Measurements from ENCODE around the gene WDR91.
"Not testable (repeated sequence)": the region's sequence is repeated elsewhere in the genome, so short reads cannot be mapped to it uniquely, and the experiment has no call there.

Gene WDR91

DNA sequence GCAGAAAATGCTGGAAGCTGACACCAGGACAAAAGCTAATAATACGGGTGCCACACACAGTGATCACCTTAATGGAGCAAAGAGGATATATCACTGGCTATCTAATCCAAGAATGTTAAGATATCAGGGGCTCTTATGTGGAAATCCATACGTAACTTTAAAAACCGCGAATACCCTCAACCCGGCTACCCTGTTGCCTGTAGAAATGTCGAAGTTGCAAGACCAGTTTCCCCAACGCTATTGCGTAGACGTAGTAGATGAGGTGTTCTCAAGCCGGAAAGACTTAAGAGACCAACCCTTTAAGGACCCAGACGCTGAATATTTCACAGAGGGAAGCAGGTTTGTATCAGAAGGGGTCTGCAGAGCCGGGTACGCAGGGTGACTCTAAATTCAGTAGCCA lies 33.0 kb downstream of the WDR91 start:
- DNase-seq = no peak

- DNase-seq = peak in 1 of 2 experiments; percentile 5
Observed at GRCh38 chr7:135177028-135177696, 34.2 kb downstream of the WDR91 start.

- DNase-seq = peak in 1 of 2 experiments; percentile 6
Observed at GRCh38 chr7:135175931-135176330, 35.4 kb downstream of the WDR91 start.

GRCh38 chr7:135174941-135175340 lies 36.4 kb downstream of the WDR91 start:
- DNase-seq = peak; percentile 7 to 15

- DNase-seq = peak in 1 of 2 experiments; percentile 9
Observed at GRCh38 chr7:135173916-135174315, 37.4 kb downstream of the WDR91 start.

DNA sequence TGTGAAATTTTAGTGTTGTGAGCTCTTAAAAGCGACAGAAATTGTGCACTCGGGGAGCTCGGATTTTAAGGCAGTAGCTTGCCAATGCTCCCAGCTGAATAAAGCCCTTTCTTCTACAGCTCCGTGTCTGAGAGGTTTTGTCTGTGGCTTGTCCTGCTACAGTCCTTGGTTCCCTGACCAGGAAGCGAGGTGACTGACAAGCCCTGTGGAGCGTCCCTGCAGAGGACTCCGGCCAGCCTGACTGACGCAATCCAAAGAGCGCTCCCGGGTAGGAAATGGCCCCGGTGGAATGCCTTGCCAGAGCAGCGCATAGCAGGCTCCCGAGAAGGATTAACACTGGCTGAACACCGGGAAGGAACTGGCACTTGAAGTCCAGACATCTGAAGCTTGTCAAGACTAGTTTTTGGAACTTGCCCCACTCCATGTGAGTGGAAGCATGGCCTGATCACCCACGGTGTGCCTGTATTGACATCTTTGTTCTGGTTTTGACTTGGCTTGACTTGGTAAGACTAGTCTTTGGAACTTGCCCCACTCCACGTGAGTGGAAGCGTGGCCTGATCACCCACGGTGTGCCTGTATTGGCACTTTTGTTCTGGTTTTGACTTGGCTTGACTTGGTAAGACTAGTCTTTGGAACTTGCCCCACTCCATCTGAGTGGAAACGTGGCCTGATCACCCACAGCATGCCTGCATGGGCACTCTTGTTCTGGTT lies 39.6 kb downstream of the WDR91 start:
- DNase-seq = peak; percentile 46 to 54

DNA sequence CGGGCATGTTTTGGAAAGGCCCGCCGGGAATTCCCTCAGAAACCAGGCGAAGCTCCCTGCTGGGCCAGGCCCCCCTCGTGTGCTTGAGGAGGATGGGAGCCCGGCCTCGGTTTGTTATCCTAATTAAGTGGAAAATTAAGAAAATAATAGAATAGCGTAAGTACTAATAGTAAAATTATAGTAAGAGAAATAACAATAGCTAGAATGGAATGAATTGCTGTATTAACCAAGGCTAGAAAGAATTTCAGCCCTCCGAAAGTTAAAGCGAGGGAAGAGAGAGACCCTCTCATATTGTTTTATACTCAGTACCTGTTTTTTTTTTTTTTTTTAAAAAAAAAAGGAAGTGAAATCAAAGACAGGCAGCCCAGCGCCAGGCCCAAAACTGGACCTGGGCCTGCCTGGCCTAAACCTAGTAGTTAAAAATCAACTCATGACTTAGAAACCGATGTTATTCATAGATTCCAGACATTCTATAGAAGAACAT lies 40.3 kb downstream of the WDR91 start:
- not testable (repeated sequence) for DNase-seq

DNA sequence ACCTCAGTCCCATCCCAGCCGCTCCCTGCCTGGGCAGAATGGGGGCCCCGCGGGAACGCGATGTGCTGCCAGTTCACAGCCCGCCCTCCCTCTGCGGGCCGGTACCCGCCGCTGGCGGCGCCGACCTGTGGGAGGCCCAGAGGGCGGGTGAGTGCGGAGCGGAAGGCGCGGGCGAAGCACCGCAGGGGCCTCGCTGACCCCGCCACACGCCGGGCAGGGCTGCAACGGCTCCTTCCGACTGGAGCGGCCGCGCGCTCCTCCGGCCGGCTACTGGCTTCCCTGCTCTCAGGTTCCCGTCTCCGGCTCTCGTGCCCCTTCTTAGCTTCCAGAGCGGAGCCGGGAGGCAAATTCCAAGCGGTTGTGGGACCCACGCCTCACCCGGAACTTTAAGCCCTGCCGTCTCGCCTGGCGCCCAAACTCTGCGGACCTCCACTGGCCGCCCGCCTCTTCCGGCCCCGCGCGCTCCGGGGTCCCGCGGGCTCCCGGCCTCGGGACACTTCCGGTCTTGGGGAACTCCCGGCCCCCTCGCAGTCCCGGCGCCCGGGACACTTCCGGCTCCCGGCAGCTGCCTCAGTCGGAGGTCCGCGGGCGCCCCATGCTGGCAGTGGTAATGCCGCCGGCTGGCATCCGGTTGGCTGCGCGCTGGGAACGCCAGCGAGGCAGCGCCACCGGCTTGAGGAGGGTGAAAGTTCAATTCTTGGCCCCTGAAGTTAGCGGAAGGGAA lies 40.9 kb downstream of the WDR91 start, which contains the start of gene CYREN:
Gene CYREN (minus strand): TSS at position 434 of the 724 bp plus-strand sequence. CDS start 1,785 bp downstream, outside the sequence.
- peak; percentile 94 to 95 for DNase-seq

DNA sequence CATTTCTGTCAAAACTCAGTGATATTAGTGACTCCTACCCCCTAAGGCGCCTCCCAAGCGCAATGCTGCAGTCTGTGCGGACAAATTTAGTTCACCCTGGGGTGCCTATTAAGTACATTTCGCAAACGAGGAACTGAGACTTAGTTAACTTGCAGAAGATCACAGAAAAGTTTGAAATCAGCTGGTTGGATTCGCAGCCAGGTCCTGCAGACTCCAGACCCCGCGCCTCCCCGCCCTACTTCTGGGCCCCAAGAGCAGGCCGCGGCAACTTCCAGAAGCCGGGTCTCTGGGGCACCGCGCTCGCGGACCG lies 41.4 kb downstream of the WDR91 start:
- DNase-seq = no peak

DNA sequence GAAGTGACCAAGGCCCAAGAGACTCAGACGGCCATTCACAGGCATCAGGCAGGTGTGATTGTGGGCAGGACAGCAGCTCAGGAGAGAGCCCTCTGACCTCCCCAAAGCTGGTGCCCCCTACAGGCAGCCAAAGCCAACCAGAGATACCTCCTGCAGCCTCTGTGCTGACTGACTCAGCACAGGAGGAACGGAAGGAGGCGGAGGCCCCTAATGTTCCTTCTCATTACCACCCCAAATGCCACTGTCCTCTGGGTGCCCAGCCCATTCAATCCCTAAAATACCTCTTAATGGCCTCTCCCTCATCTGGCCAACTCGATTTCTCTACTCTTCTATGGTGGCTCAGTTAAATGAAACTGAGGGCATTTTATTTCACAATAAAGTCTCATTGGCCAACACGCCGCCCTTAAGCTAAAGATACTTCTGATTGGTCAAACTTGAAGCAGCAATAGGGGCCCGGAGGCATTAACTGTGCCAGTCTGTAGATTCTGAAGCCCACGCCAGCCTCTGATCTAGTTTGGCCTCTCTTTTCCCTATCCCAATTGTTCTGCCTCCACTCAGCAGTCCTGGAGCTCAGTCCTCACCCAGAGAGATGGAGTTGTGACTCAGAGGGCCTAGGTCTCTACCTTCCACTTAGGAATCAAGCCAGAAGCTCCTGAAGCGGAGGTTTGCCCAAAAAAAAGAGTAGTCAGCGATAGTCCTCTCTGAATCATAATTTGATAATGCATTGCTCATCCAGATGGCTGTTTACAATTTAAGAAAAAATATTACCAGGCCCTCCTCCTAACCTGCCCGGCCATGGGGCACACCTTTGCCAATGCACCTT lies 42.0 kb downstream of the WDR91 start:
- DNase-seq = peak; percentile 69 to 79

- peak; percentile 28 to 36 for DNase-seq
Observed at GRCh38 chr7:135168489-135169140, 42.7 kb downstream of the WDR91 start.

- DNase-seq = no peak
Observed at GRCh38 chr7:135168001-135168400, 43.3 kb downstream of the WDR91 start.

GRCh38 chr7:135167365-135167917 lies 43.9 kb downstream of the WDR91 start:
- no peak for DNase-seq

DNA sequence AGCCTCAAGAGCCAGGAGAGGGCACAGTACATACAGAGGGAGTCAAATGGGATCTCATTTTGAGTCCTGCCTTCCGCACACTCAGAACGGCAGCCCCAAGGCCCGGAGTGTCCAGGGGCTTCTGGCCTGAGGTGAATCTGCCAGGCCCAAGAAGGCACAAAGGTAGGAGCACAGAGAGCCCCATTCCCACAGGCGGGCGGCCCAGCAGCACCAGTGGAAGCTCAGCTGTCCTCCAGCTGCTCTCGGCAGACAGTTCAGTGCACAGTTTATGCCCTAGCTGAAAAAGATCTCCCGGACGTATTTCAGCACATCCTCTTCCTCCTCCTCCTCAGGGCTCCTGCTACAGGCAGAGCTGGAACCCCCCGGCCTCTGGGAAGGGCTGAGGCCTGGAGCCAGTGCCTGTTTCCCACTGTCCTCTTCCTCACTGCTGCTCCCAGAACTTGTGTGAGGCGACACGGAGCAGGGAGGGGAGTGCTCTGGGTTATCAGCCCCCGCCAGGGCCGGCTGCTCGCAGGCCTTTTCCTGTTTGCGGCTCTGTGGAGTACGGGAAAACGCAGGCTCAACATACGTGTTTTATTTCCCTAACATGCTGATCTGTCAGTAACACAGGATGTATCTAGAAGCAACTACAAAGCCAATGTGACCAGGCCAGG lies 44.9 kb downstream of the WDR91 start:
- peak in 1 of 2 experiments; percentile 19 for DNase-seq

DNA sequence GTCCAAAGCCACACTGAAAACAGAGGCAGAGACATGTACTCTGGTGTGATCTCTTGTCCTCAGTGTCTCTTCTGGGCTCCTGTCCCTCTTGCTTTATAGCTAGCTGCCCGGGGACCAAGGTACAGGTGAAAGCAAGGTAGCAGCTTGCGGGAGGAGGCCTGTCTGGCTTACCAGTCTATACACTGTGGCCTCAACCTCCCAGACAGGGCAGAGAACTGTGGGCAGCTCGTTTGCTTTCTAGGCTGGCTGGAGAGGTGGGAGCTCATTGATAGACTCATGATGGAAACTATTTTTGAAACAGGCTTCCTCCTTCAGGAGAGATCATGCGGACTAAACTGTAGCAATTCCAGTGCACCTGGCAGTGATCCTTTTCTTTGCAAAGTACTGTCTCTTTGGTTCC lies 45.5 kb downstream of the WDR91 start:
- peak in 1 of 2 experiments; percentile 12 for DNase-seq

- peak in 1 of 2 experiments; percentile 15 for DNase-seq
Observed at GRCh38 chr7:135164357-135165061, 46.8 kb downstream of the WDR91 start.

GRCh38 chr7:135162382-135163001 lies 48.8 kb downstream of the WDR91 start:
- no peak for DNase-seq

- DNase-seq = no peak
Observed at GRCh38 chr7:135161669-135162068, 49.7 kb downstream of the WDR91 start.

GRCh38 chr7:135160858-135161653 lies 50.3 kb downstream of the WDR91 start:
- DNase-seq = no peak
